ENCODE results near the gene ABCA1.
"Not testable (repeated sequence)": the region's sequence is repeated elsewhere in the genome, so short reads cannot be mapped to it uniquely, and the experiment has no call there.

Gene ABCA1

DNA sequence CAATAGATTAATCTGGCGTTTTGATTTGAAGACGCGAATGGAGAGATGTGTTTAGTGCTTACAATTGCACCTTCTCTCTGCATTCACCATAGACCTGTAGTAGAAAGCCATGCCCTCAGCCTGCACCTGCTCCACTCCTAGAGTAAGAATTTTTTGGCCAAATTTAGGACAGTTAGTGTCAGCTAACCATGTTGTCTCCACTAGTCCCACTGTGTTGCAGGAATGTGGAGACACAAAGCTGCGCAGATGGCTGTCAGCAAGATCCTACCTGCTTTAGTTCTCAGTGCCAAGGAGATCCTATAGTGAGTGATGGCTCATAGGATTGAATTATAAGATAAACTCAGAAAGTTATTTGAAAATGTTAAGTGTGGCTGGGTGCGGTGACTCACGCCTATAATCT lies 35.1 kb upstream of the ABCA1 start:
- Histone ChIP-seq H3K27me3 (ENCODE audit: control insufficient read depth, insufficient read depth, low read length) (no peaks in the 10 kb centered on the region), H3K9me3 (ENCODE audit: control insufficient read depth, low read length) (no peaks in the 10 kb centered on the region), H3K4me3 (ENCODE audit: low read length) (no peak overlapping the region), H3K4me1 (ENCODE audit: control insufficient read depth, insufficient read depth, low read length) (peaks cover 9% of the 10 kb centered on the region), H3K9ac (ENCODE audit: low read length) (no peak overlapping the region), H3K36me3 (ENCODE audit: control insufficient read depth, insufficient read depth, low read length) (no peaks in the 10 kb centered on the region)

DNA sequence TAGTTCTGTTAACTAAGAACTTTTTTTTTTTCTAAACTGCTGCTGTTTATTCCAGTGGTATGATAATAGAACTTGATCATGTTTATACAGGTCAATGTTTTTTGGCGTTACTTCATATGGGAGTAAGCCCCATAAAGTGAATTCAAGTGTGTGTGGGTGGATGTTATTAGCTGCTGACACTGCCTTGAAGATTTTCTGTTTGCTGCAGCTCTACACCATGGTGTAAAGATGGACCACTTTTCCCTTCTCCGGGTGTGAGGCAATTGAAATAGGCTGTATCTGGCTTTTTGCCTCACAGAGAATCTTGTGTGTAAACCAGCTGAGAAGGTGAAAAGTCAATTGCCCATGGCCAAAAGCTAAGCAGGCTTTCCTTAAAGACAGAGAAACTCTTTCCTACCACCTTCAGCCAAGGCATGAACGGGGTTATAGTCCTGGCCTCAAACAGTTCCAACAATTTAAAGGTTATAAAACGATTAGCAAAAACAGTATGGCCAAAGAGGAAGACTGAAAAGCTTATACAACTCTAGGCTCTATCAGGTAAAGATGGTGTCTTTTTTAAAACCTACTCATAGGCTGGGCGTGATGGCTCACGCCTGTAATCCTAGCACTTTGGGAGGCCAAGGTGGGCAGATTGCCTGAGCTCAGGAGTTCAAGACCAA lies 33.9 kb upstream of the ABCA1 start:
- no peaks in the 10 kb centered on the region for H3K9me3 ChIP-seq (ENCODE audit: control insufficient read depth, low read length)
- no peaks in the 10 kb centered on the region for H3K36me3 ChIP-seq (ENCODE audit: control insufficient read depth, insufficient read depth, low read length)
- no peak overlapping the region for H3K9ac ChIP-seq (ENCODE audit: low read length)
- H3K4me3 ChIP-seq (ENCODE audit: low read length) = no peak overlapping the region
- no peaks in the 10 kb centered on the region for H3K27me3 ChIP-seq (ENCODE audit: control insufficient read depth, insufficient read depth, low read length)
- H3K4me1 ChIP-seq (ENCODE audit: control insufficient read depth, insufficient read depth, low read length) = peaks cover 6% of the 10 kb centered on the region

DNA sequence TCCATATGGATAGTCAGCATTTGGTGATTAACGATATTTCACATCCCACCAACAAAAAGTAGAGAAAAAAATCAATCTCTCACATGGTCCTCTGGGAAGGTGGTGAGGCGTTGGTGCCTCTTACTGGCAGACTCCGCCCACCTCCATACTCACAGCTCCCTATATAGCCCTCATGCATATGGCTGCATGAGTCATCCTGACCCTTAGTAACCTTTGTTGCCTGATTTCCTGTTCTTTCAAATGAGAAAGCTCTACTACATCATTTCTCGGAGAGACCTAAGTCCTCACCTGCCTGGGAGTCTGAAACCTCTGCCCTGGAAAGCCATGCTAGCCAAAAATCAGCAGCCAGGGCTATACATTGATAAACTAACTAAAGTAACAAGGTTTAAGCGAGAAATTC lies 33.3 kb upstream of the ABCA1 start:
- H3K36me3 ChIP-seq (ENCODE audit: control insufficient read depth, insufficient read depth, low read length) = no peaks in the 10 kb centered on the region
- H3K4me1 ChIP-seq (ENCODE audit: control insufficient read depth, insufficient read depth, low read length) = peaks cover 6% of the 10 kb centered on the region
- no peaks in the 10 kb centered on the region for H3K9me3 ChIP-seq (ENCODE audit: control insufficient read depth, low read length)
- H3K9ac ChIP-seq (ENCODE audit: low read length) = no peak overlapping the region
- no peaks in the 10 kb centered on the region for H3K27me3 ChIP-seq (ENCODE audit: control insufficient read depth, insufficient read depth, low read length)
- no peak overlapping the region for H3K4me3 ChIP-seq (ENCODE audit: low read length)

DNA sequence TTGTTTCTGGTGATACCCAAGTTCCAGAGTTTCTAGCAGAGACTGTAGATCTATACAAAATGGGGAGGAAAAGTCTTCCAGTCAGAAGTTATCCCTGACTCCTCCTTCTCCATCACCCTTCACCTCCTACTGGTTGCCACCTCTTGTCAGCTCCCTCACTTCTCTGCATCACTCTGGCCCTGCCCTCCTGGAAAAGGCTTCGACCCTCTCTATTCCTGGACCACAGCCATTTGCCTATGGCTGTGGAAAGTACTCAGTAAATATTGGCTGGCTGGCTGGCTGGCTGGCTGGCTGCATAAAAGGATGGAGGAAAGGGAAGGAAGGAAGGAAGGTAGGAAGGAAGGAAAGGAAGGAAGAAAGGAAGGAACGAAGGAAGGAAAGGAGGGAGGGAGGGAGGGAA lies 32.7 kb upstream of the ABCA1 start:
- Histone ChIP-seq H3K4me1 (ENCODE audit: control insufficient read depth, insufficient read depth, low read length) (peaks cover 6% of the 10 kb centered on the region), H3K4me3 (ENCODE audit: low read length) (no peak overlapping the region), H3K9me3 (ENCODE audit: control insufficient read depth, low read length) (no peaks in the 10 kb centered on the region), H3K27me3 (ENCODE audit: control insufficient read depth, insufficient read depth, low read length) (no peaks in the 10 kb centered on the region), H3K9ac (ENCODE audit: low read length) (no peak overlapping the region), H3K36me3 (ENCODE audit: control insufficient read depth, insufficient read depth, low read length) (no peaks in the 10 kb centered on the region)

DNA sequence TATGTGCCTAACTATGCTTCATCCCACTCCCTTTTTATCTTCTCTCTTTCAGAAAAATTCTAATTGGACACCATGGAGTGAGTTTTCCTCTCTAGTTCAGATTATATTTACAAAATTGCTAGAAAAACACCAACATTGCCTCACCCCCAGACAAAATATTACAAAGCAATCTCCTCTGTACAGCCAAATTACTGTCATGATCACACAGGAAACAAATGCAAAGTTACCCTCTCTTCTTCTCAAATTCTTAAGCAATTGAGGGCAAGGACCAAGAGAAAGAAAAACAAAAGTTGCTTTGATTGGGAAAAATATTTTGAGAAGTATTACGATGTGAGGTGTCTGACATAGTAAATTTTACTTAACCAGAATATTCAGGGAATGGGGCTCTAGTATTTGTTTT lies 30.8 kb upstream of the ABCA1 start:
- Histone ChIP-seq H3K9ac (ENCODE audit: low read length) (no peak overlapping the region), H3K9me3 (ENCODE audit: control insufficient read depth, low read length) (no peaks in the 10 kb centered on the region), H3K4me3 (ENCODE audit: low read length) (no peak overlapping the region), H3K36me3 (ENCODE audit: control insufficient read depth, insufficient read depth, low read length) (no peaks in the 10 kb centered on the region), H3K27me3 (ENCODE audit: control insufficient read depth, insufficient read depth, low read length) (no peaks in the 10 kb centered on the region), H3K4me1 (ENCODE audit: control insufficient read depth, insufficient read depth, low read length) (peaks cover 6% of the 10 kb centered on the region)

DNA sequence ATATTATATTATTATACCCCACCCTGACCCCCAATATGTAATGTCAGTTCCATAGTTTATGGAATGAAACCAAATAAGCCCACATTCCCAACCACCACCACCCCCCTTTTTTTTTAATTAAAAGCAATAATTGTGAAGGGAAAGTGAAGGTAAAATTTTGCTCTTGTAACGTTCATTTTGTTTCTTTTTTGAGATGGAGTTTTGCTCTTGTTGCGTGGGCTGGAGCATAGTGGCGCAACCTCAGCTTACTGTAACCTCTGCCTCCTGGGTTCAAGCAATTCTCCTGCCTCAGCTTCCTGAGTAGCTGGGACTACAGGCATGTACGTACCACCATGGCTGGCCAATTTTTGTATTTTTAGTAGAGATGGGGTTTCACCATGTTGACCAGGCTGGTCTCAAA lies 30.1 kb upstream of the ABCA1 start:
- H3K4me1 ChIP-seq (ENCODE audit: control insufficient read depth, insufficient read depth, low read length); H3K36me3 ChIP-seq (ENCODE audit: control insufficient read depth, insufficient read depth, low read length); H3K9me3 ChIP-seq (ENCODE audit: control insufficient read depth, low read length); H3K27me3 ChIP-seq (ENCODE audit: control insufficient read depth, insufficient read depth, low read length); H3K9ac ChIP-seq (ENCODE audit: low read length); H3K4me3 ChIP-seq (ENCODE audit: low read length): not testable (repeated sequence)

DNA sequence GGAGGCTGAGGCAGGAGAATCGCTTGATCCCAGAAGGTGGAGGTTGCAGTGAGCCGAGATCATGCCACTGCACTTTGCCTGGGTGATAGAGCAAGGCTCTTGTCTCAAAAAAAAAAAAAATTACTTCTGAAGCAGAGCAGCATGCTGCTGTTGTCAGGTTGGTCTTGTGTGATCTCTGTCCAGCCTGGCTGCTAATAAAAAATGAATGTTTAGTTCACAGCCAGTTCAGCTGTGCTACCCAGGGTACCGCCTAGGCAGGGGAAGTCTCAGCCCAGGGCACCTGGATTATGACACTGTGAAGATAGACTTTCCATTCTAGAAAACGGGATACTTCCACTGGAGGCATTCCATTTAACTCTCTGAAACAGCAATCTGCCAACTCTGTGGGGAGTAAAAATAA lies 23.5 kb upstream of the ABCA1 start:
- H3K36me3 ChIP-seq (ENCODE audit: control insufficient read depth, insufficient read depth, low read length) = no peaks in the 10 kb centered on the region
- H3K4me3 ChIP-seq (ENCODE audit: low read length) = no peak overlapping the region
- no peak overlapping the region for H3K9ac ChIP-seq (ENCODE audit: low read length)
- H3K9me3 ChIP-seq (ENCODE audit: control insufficient read depth, low read length) = no peaks in the 10 kb centered on the region
- no peaks in the 10 kb centered on the region for H3K27me3 ChIP-seq (ENCODE audit: control insufficient read depth, insufficient read depth, low read length)
- no peaks in the 10 kb centered on the region for H3K4me1 ChIP-seq (ENCODE audit: control insufficient read depth, insufficient read depth, low read length)

DNA sequence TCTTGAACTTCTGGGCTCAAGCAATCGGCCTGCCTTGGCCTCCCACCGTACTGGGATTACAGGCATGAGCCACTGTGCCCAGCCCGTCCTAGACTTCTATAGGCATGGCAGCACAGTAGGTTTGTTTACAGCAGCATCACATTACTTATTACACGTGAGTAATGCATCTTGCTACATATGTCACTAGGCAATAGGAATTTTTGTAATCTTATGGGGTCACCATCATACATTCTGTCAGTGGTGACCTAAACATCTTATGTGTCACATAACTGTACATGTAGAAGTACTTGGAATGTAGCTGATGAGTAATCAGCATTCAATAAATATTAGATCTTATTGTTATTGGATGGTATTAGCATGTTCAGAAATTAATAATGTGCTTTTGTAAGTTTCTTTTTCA lies 22.9 kb upstream of the ABCA1 start:
- Histone ChIP-seq H3K36me3 (ENCODE audit: control insufficient read depth, insufficient read depth, low read length) (no peaks in the 10 kb centered on the region), H3K9ac (ENCODE audit: low read length) (no peak overlapping the region), H3K4me3 (ENCODE audit: low read length) (no peak overlapping the region), H3K9me3 (ENCODE audit: control insufficient read depth, low read length) (no peaks in the 10 kb centered on the region), H3K4me1 (ENCODE audit: control insufficient read depth, insufficient read depth, low read length) (no peaks in the 10 kb centered on the region), H3K27me3 (ENCODE audit: control insufficient read depth, insufficient read depth, low read length) (no peaks in the 10 kb centered on the region)

DNA sequence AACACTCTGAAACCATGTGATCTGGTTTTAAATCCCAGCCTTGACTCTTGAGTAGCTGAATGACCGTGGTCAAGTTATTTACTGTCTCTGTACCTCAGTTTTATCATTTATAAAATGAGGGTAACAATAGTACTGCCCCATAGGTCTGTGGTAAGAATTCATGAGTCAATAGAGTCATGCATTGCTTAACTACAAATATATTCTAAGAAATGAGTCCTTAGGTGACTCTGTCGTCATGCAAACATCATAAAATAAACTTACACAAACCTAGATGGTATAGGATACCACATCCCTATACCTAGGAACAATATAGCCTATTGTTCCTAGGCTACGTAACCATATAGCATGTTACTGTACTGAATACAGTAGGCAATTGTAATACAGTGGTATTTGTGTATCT lies 20.3 kb upstream of the ABCA1 start:
- Histone ChIP-seq H3K9ac (ENCODE audit: low read length) (no peak overlapping the region), H3K36me3 (ENCODE audit: control insufficient read depth, insufficient read depth, low read length) (no peaks in the 10 kb centered on the region), H3K4me1 (ENCODE audit: control insufficient read depth, insufficient read depth, low read length) (no peaks in the 10 kb centered on the region), H3K4me3 (ENCODE audit: low read length) (no peak overlapping the region), H3K27me3 (ENCODE audit: control insufficient read depth, insufficient read depth, low read length) (no peaks in the 10 kb centered on the region), H3K9me3 (ENCODE audit: control insufficient read depth, low read length) (no peaks in the 10 kb centered on the region)

DNA sequence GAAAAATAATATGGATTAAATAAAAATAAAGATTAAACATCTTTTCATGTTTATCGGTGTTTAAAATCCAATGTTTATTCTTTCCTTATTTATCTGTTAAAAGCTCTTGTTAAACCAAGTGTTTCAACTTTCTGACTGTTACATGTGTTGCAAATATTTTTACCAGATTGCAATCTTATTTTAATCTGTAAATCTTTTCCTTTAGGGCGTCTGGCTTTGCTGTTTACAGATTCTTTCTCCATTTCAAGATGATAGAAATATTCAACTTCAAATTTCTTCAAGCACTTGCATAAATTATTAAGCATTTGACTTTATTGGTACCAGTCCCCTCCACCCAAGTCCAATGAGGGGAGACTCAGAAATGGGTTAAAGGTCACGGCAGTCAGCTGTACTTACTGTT lies 16.9 kb upstream of the ABCA1 start:
- Histone ChIP-seq H3K9ac (ENCODE audit: low read length) (no peak overlapping the region), H3K4me1 (ENCODE audit: control insufficient read depth, insufficient read depth, low read length) (no peaks in the 10 kb centered on the region), H3K27me3 (ENCODE audit: control insufficient read depth, insufficient read depth, low read length) (no peaks in the 10 kb centered on the region), H3K9me3 (ENCODE audit: control insufficient read depth, low read length) (no peaks in the 10 kb centered on the region), H3K36me3 (ENCODE audit: control insufficient read depth, insufficient read depth, low read length) (no peaks in the 10 kb centered on the region), H3K4me3 (ENCODE audit: low read length) (no peak overlapping the region)

DNA sequence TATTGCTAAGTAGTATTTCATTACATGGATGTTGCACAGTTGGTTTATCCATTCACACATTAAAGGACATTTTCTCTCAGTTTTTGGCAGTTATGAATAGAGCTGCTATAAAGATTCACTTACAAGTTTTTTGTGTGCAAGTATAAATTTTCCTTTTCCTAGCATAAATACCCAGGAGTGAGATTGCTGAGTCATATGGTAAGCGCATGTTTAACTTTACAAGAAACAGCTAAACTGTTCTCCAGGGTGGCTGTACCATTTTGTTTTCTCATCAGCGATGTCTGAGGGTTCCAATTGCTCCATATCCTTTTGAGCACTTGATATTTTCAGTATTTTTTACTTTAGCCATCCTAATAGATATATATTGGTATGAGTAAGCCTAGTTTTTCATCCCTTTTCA lies 16.4 kb upstream of the ABCA1 start:
- no peaks in the 10 kb centered on the region for H3K27me3 ChIP-seq (ENCODE audit: control insufficient read depth, insufficient read depth, low read length)
- H3K36me3 ChIP-seq (ENCODE audit: control insufficient read depth, insufficient read depth, low read length) = no peaks in the 10 kb centered on the region

DNA sequence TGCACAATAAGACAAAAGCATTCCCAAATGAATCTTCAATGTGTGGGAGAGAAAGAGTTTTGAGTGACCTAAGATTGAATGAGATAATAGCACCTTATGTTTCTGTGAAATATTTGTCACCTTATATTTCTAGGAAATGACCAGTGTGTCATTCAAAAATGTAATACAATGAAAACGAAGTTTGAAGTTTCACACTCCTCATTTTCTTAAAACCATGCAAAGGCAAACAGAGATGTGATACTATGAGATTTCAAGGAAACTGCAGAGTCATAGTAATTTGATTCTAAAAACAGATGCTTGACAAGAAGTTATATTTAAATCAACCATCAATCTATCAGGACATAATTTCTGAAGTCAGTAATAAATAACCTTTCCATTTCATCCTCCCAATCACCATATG lies 13.6 kb upstream of the ABCA1 start:
- no peaks in the 10 kb centered on the region for H3K9me3 ChIP-seq (ENCODE audit: control insufficient read depth, low read length)
- no peaks in the 10 kb centered on the region for H3K27me3 ChIP-seq (ENCODE audit: control insufficient read depth, insufficient read depth, low read length)
- H3K36me3 ChIP-seq (ENCODE audit: control insufficient read depth, insufficient read depth, low read length) = no peaks in the 10 kb centered on the region
- no peak overlapping the region for H3K9ac ChIP-seq (ENCODE audit: low read length)
- no peaks in the 10 kb centered on the region for H3K4me1 ChIP-seq (ENCODE audit: control insufficient read depth, insufficient read depth, low read length)
- H3K4me3 ChIP-seq (ENCODE audit: low read length) = no peak overlapping the region

More for the DNA sequence above, 16.4 kb upstream of the ABCA1 start:
- no peaks in the 10 kb centered on the region for H3K9me3 ChIP-seq (ENCODE audit: control insufficient read depth, low read length)
- H3K4me3 ChIP-seq (ENCODE audit: low read length) = no peak overlapping the region
- H3K4me1 ChIP-seq (ENCODE audit: control insufficient read depth, insufficient read depth, low read length) = no peaks in the 10 kb centered on the region
- H3K9ac ChIP-seq (ENCODE audit: low read length) = no peak overlapping the region

DNA sequence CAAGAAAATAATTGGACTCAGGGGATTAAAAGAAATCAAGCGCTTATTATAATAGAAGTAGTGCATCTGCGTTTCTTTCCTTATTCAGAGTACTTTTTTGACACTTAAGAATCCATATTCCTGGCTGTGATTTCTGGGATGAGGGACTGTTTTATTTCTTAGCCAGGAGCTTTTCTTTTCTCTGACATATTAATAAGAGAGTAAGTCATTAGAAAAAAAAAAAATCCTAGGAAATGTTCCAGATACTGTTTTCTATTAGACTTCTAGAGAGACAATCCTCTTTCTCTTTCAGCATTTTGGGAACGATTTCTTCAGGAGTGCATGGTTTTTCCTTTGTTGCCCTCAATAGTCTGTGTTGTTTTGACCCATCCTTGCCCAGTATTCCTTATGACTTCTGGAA lies 8.3 kb upstream of the ABCA1 start:
- H3K27me3 ChIP-seq (ENCODE audit: control insufficient read depth, insufficient read depth, low read length) = no peaks in the 10 kb centered on the region
- no peak overlapping the region for H3K4me3 ChIP-seq (ENCODE audit: low read length)
- no peaks in the 10 kb centered on the region for H3K9me3 ChIP-seq (ENCODE audit: control insufficient read depth, low read length)
- H3K4me1 ChIP-seq (ENCODE audit: control insufficient read depth, insufficient read depth, low read length) = no peaks in the 10 kb centered on the region
- no peaks in the 10 kb centered on the region for H3K36me3 ChIP-seq (ENCODE audit: control insufficient read depth, insufficient read depth, low read length)
- H3K9ac ChIP-seq (ENCODE audit: low read length) = no peak overlapping the region

Data from mucosa of stomach (tissue), 1 donor.